Aortic smooth muscle cell (primary cell): ENCODE measurements around the gene NOP10. TPM values are rescaled to one million over a fixed set of nuclear protein-coding genes. Genes with fewer than 3 reads are reported as not detected.

Experiments
- total RNA-seq: library from RNA; depleted of rRNA; stranded (reverse); fragments of >200 nt; gene quantifications from 2 replicates; pipeline ENCODE4 v1.2.3, GENCODE V29; 2014

Gene NOP10
- 247 and 255 TPM in 2 replicates for total RNA-seq

GRCh38 chr15:34342737-34343575 is at the start of gene NOP10, which contains the start of gene NUTM1:
Gene NOP10, minus strand, starts transcription at chr15:34343136. Its CDS starts 63 bp downstream, at chr15:34343073.
Gene NUTM1, plus strand, starts transcription at chr15:34343315. Its CDS starts 382 bp downstream, at chr15:34343697.

GRCh38 chr15:34367101-34368081 is 24.5 kb upstream of the NOP10 start, which contains the start of gene LPCAT4:
Gene LPCAT4, minus strand, starts transcription at chr15:34367196. Its CDS starts 96 bp downstream, at chr15:34367100.

GRCh38 chr15:34337557-34338306 is 5.2 kb downstream of the NOP10 start, which contains the start of gene SLC12A6:
Gene SLC12A6, minus strand, starts transcription at chr15:34337781. Its CDS starts 1,101 bp downstream, at chr15:34336680.

Other genes with a start within 250 kb of the NOP10 start
- 41.4 and 43.9 TPM in 2 replicates for gene EMC7, start 241.3 kb downstream of the NOP10 start, total RNA-seq
- 2.2 and 2.4 TPM in 2 replicates for gene PGBD4, start 241.1 kb downstream of the NOP10 start, total RNA-seq
- 28.7 and 33.4 TPM in 2 replicates for gene KATNBL1, start 133.0 kb downstream of the NOP10 start, total RNA-seq
- 195 and 249 TPM in 2 replicates for gene EMC4, start 118.1 kb downstream of the NOP10 start, total RNA-seq
- gene SLC12A6, start 5.4 kb downstream of the NOP10 start, total RNA-seq = 38.2 and 61.4 TPM in 2 replicates
- not detected in 2 replicates for gene NUTM1, start 179 bp upstream of the NOP10 start, total RNA-seq
- gene LPCAT4, start 24.1 kb upstream of the NOP10 start, total RNA-seq = 12.9 and 15.4 TPM in 2 replicates
- gene GOLGA8A, start 94.7 kb upstream of the NOP10 start, total RNA-seq = 12.2 and 12.7 TPM in 2 replicates
- 13.4 and 13.9 TPM in 2 replicates for gene GOLGA8B, start 240.5 kb upstream of the NOP10 start, total RNA-seq